DOHH2 (cell line): ENCODE results near the gene CSRP3.
"Not testable (repeated sequence)": the region's sequence is repeated elsewhere in the genome, so short reads cannot be mapped to it uniquely, and the experiment has no call there.

Experiments
- H3F3A ChIP-seq: fragments of 200-600 bp; sonication (generic), shearing (Covaris generic); 2 replicates; pipeline ENCODE4 v1.6.0; 2016; ENCODE audit warnings: antibody characterized with exemption, mild to moderate bottlenecking; ENCODE audit not compliant: control insufficient read depth, insufficient read depth
- H3K27ac ChIP-seq: fragments of 200-600 bp; sonication (generic); 2 replicates; pipeline ENCODE4 v1.5.1; 2014; ENCODE audit warnings: low read depth, mild to moderate bottlenecking, low read length, moderate library complexity
- H3K27me3 ChIP-seq: fragments of 200-600 bp; sonication (generic); 2 replicates; pipeline ENCODE4 v1.6.1; 2014; ENCODE audit warnings: mild to moderate bottlenecking, low read length, mixed read lengths; ENCODE audit not compliant: control insufficient read depth
- H3K36me3 ChIP-seq: fragments of 200-600 bp; sonication (generic); 2 replicates; pipeline ENCODE4 v1.6.1; 2014; ENCODE audit warnings: mild to moderate bottlenecking, low read length, moderate library complexity, mixed read lengths; ENCODE audit not compliant: control insufficient read depth
- H3K4me1 ChIP-seq: fragments of 200-600 bp; sonication (generic); 2 replicates; pipeline ENCODE4 v1.6.1; 2014; ENCODE audit warnings: mild to moderate bottlenecking, low read length, mixed read lengths; ENCODE audit not compliant: control insufficient read depth
- H3K4me2 ChIP-seq: fragments of 200-600 bp; sonication (generic); 2 replicates; pipeline ENCODE4 v1.6.0; 2014; ENCODE audit warnings: mild to moderate bottlenecking, low read length, moderate library complexity
- H3K4me3 ChIP-seq: fragments of 200-600 bp; sonication (generic); 2 replicates; pipeline ENCODE4 v1.5.1; 2014; ENCODE audit warnings: mild to moderate bottlenecking, low read length, mixed read lengths
- H3K79me2 ChIP-seq: fragments of 200-600 bp; sonication (generic); 2 replicates; pipeline ENCODE4 v1.6.1; 2014; ENCODE audit warnings: mild to moderate bottlenecking, low read length, mixed read lengths; ENCODE audit not compliant: control insufficient read depth
- H3K9me2 ChIP-seq: fragments of 200-600 bp; sonication (generic); replicated peaks from 2 replicates; pipeline ENCODE4 v1.6.1; 2014; ENCODE audit warnings: mild to moderate bottlenecking, low read length, mixed read lengths; ENCODE audit not compliant: control insufficient read depth
- H3K9me3 ChIP-seq: fragments of 200-600 bp; sonication (generic); 2 replicates; pipeline ENCODE4 v1.6.1; 2014; ENCODE audit warnings: antibody characterized with exemption, low read length, mixed read lengths; ENCODE audit not compliant: control insufficient read depth, insufficient read depth
- H4K20me1 ChIP-seq: fragments of 200-600 bp; sonication (generic); 2 replicates; pipeline ENCODE4 v1.6.0; 2014; ENCODE audit warnings: low read depth, mild to moderate bottlenecking, antibody characterized with exemption, low read length, moderate library complexity; ENCODE audit not compliant: control insufficient read depth, insufficient read depth
- EZH2phosphoT487 ChIP-seq: fragments of 200-600 bp; sonication (generic); IDR thresholded peaks from 2 replicates; pipeline ENCODE4 v1.6.1; 2017; ENCODE audit warnings: borderline replicate concordance, mild to moderate bottlenecking, antibody characterized with exemption, low read length, moderate library complexity, mixed read lengths
- TF ChIP-seq, protein P1 (sequence below): fragments of 200-600 bp; sonication (generic); IDR thresholded peaks from one replicate; pipeline ENCODE4 v1.5.1; 2014; ENCODE audit warnings: antibody characterized with exemption, mild to moderate bottlenecking, low read depth, low read length; ENCODE audit not compliant: poor library complexity, severe bottlenecking

CSRP3 gene

DNA sequence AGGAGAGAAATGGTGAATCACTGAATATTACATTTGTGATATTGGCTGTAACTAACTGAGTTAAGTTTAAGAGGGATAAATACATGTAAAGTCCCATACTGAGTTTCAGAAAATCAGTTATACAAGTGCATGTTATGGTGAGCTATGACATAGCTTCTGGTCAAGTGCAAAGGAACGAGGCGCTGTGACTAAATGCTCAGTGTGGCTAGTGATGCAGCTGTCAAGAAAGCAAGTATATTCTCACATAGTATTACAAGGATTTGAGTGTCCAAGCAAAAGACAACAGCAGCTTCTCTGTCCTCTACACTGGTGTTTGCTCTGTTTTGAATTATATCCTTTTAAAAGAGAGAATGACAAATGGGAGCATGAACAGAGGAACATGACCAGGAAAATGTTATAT lies 40.1 kb downstream of the CSRP3 start:
- H3K9me2 ChIP-seq = no peaks in the 10 kb centered on the region
- H3K9me3 ChIP-seq = no peaks in the 10 kb centered on the region
- no peaks in the 10 kb centered on the region for H4K20me1 ChIP-seq
- H3K27me3 ChIP-seq = no peaks in the 10 kb centered on the region
- peaks cover 48% of the 10 kb centered on the region for H3K36me3 ChIP-seq
- H3K79me2 ChIP-seq = no peaks in the 10 kb centered on the region
- H3F3A ChIP-seq = no peaks in the 10 kb centered on the region
- no peak overlapping the region for H3K4me3 ChIP-seq
- TF ChIP-seq EZH2phosphoT487 = no peak
- TF ChIP-seq, protein P1, sequence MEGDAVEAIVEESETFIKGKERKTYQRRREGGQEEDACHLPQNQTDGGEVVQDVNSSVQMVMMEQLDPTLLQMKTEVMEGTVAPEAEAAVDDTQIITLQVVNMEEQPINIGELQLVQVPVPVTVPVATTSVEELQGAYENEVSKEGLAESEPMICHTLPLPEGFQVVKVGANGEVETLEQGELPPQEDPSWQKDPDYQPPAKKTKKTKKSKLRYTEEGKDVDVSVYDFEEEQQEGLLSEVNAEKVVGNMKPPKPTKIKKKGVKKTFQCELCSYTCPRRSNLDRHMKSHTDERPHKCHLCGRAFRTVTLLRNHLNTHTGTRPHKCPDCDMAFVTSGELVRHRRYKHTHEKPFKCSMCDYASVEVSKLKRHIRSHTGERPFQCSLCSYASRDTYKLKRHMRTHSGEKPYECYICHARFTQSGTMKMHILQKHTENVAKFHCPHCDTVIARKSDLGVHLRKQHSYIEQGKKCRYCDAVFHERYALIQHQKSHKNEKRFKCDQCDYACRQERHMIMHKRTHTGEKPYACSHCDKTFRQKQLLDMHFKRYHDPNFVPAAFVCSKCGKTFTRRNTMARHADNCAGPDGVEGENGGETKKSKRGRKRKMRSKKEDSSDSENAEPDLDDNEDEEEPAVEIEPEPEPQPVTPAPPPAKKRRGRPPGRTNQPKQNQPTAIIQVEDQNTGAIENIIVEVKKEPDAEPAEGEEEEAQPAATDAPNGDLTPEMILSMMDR = no peak
- H3K4me1 ChIP-seq = no peaks in the 10 kb centered on the region
- no peak overlapping the region for H3K27ac ChIP-seq
- H3K4me2 ChIP-seq = no peak overlapping the region

DNA sequence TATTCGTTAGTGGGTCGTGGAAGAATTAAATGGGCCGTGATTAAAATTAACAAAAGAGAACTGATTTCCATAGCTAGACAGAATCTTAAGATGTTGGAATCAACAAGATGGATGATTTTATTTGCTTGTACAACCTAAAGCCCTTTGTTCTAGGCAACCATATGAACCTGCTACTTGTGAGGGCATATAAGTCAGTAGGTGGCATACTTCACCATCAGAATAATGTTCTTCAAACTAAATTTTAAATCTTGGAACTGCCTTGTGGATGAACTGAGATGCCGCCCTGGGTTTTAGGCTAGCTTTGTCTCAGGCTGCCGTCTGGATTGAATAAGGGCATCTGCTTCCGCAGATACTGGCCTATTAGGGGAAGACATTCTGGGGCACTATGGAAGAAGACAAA lies 40.9 kb downstream of the CSRP3 start:
- H3K79me2 ChIP-seq = no peaks in the 10 kb centered on the region
- TF ChIP-seq EZH2phosphoT487 = no peak
- TF ChIP-seq, protein P1 = no peak
- no peak overlapping the region for H3K4me3 ChIP-seq
- H3K9me2 ChIP-seq = no peaks in the 10 kb centered on the region
- H3K4me2 ChIP-seq = no peak overlapping the region
- H3K27ac ChIP-seq = no peak overlapping the region
- H4K20me1 ChIP-seq = no peaks in the 10 kb centered on the region
- no peaks in the 10 kb centered on the region for H3K9me3 ChIP-seq
- no peaks in the 10 kb centered on the region for H3F3A ChIP-seq
- H3K27me3 ChIP-seq = no peaks in the 10 kb centered on the region
- H3K36me3 ChIP-seq = peaks cover 45% of the 10 kb centered on the region
- H3K4me1 ChIP-seq = no peaks in the 10 kb centered on the region

DNA sequence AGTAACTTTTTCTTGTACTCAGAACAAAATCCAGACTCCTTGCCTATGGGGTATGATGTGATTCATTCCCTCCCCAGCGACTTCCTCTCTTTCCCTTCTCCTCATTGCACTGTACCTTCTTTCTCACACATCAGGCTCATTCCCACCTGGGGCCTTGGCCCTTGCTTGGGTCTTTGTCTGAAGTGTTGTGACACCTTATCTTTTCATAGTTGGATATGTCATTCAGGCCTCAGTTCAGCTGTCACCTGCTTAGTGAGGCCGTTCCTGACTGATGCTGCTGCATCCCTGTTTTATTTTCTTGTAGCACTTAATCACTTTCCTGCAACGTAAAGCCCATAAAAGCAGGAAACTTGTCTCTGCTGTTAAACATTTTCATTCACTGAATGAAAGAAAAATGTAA lies 44.9 kb downstream of the CSRP3 start:
- no peaks in the 10 kb centered on the region for H3F3A ChIP-seq
- TF ChIP-seq, protein P1 = no peak
- no peak for TF ChIP-seq EZH2phosphoT487
- H3K9me2 ChIP-seq = no peaks in the 10 kb centered on the region
- no peak overlapping the region for H3K4me2 ChIP-seq
- H3K27me3 ChIP-seq = no peaks in the 10 kb centered on the region
- peaks cover 47% of the 10 kb centered on the region for H3K36me3 ChIP-seq
- no peaks in the 10 kb centered on the region for H3K79me2 ChIP-seq
- H3K4me3 ChIP-seq = no peak overlapping the region
- no peaks in the 10 kb centered on the region for H4K20me1 ChIP-seq
- no peaks in the 10 kb centered on the region for H3K4me1 ChIP-seq
- H3K27ac ChIP-seq = no peak overlapping the region
- no peaks in the 10 kb centered on the region for H3K9me3 ChIP-seq

DNA sequence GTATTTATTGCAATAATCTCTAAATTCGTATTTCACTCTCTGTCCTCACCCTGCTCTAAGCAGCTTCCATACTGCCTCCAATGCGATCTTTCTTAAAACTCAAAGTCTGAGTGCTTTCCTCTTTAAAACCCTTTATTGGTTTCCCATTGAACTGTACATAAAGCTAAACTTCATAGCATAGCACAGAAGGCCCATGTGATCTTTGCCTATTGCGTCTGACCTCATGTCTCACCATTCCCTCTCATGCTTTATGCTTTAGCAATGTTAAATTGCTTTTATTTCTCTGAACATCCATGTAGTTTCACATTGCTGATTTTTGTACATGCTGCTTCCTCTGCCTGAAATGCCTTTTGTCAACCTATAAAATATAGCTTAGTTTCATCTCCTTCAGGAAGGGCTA lies 56.5 kb downstream of the CSRP3 start:
- Histone ChIP-seq H3K27me3 (no peaks in the 10 kb centered on the region), H3K79me2 (no peaks in the 10 kb centered on the region), H3K9me2 (no peaks in the 10 kb centered on the region), H3K4me1 (no peaks in the 10 kb centered on the region), H3K4me2 (no peak overlapping the region), H4K20me1 (no peaks in the 10 kb centered on the region), H3K36me3 (peaks cover 36% of the 10 kb centered on the region), H3K27ac (no peak overlapping the region), H3K4me3 (no peak overlapping the region), H3K9me3 (no peaks in the 10 kb centered on the region), H3F3A (no peaks in the 10 kb centered on the region)
- no peak for TF ChIP-seq EZH2phosphoT487
- TF ChIP-seq, protein P1 = no peak

DNA sequence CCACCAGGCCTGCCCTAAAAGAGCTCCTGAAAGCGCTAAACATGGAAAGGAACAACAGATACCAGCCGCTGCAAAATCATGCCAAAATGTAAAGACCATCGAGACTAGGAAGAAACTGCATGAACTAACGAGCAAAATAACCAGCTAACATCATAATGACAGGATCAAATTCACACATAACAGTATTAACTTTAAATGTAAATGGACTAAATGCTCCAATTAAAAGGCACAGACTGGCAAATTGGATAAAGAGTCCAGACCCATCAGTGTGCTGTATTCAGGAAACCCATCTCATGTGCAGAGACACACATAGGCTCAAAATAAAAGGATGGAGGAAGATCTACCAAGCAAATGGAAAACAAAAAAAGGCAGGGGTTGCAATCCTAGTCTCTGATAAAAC lies 64.9 kb downstream of the CSRP3 start:
- not testable (repeated sequence) for H3K9me2 ChIP-seq, H3K79me2 ChIP-seq, H3K27me3 ChIP-seq, H3K9me3 ChIP-seq, H3K4me2 ChIP-seq, H4K20me1 ChIP-seq, H3K4me1 ChIP-seq, H3F3A ChIP-seq, H3K27ac ChIP-seq, H3K4me3 ChIP-seq
- peaks cover 14% of the 10 kb centered on the region for H3K36me3 ChIP-seq
